HuH-7 (cell line): Measurements from ENCODE around the gene RPS6KA1.
"Not testable (repeated sequence)": the region's sequence is repeated elsewhere in the genome, so short reads cannot be mapped to it uniquely, and the experiment has no call there.

Experiments used
- DNase-seq: peaks from one replicate; pipeline ENCODE4 v3.0.0; 2011; ENCODE audit warnings: low spot score

Gene RPS6KA1

GRCh38 chr1:26529655-26530409, at the start of gene RPS6KA1:
TSS of gene RPS6KA1 (plus strand) at chr1:26529761. CDS start at chr1:26529921, 160 bp downstream.
- DNase-seq: peak; percentile 93

- no peak for DNase-seq
Observed at GRCh38 chr1:26482921-26483320, 46.6 kb upstream of the RPS6KA1 start.

GRCh38 chr1:26483980-26484379, 45.6 kb upstream of the RPS6KA1 start:
- no peak for DNase-seq

GRCh38 chr1:26490155-26490554, 39.4 kb upstream of the RPS6KA1 start:
- DNase-seq: no peak

- no peak for DNase-seq
Observed at GRCh38 chr1:26493267-26493666, 36.3 kb upstream of the RPS6KA1 start.

- no peak for DNase-seq
Observed at GRCh38 chr1:26493938-26494337, 35.6 kb upstream of the RPS6KA1 start.

- DNase-seq: no peak
Observed at GRCh38 chr1:26496861-26497260, 32.7 kb upstream of the RPS6KA1 start.

GRCh38 chr1:26498894-26499293, 30.7 kb upstream of the RPS6KA1 start:
- DNase-seq: no peak

GRCh38 chr1:26500488-26501175, 28.9 kb upstream of the RPS6KA1 start:
- DNase-seq: no peak

- DNase-seq: not testable (repeated sequence)
Observed at GRCh38 chr1:26510711-26511110, 18.9 kb upstream of the RPS6KA1 start.

- DNase-seq: not testable (repeated sequence)
Observed at GRCh38 chr1:26515836-26516235, 13.7 kb upstream of the RPS6KA1 start.

- no peak for DNase-seq
Observed at GRCh38 chr1:26516987-26517765, 12.4 kb upstream of the RPS6KA1 start.

- no peak for DNase-seq
Observed at GRCh38 chr1:26517766-26518049, 11.9 kb upstream of the RPS6KA1 start.

- no peak for DNase-seq
Observed at GRCh38 chr1:26518355-26518754, 11.2 kb upstream of the RPS6KA1 start.

GRCh38 chr1:26520339-26520738, 9.2 kb upstream of the RPS6KA1 start:
- no peak for DNase-seq

GRCh38 chr1:26521669-26522030, 7.9 kb upstream of the RPS6KA1 start:
- no peak for DNase-seq

- DNase-seq: no peak
Observed at GRCh38 chr1:26522073-26522472, 7.5 kb upstream of the RPS6KA1 start.

- DNase-seq: no peak
Observed at GRCh38 chr1:26524181-26524580, 5.4 kb upstream of the RPS6KA1 start.

GRCh38 chr1:26526287-26526686, 3.3 kb upstream of the RPS6KA1 start:
- DNase-seq: no peak

GRCh38 chr1:26529405-26529654, 231 bp upstream of the RPS6KA1 start:
- DNase-seq: no peak

GRCh38 chr1:26530410-26530894, 891 bp downstream of the RPS6KA1 start:
- DNase-seq: no peak

- DNase-seq: peak; percentile 83
Observed at GRCh38 chr1:26530895-26531598, 1.5 kb downstream of the RPS6KA1 start.
